HPDE6-E6E7 (cell line): ENCODE measurements around the gene BLOC1S5.
"Not testable (repeated sequence)": the region's sequence is repeated elsewhere in the genome, so short reads cannot be mapped to it uniquely, and the experiment has no call there.

Experiments
- DNase-seq: peaks from one replicate; pipeline ENCODE4 v3.0.0; 2011; ENCODE audit warnings: missing footprints; ENCODE audit errors: extremely low spot score

The BLOC1S5 gene

GRCh38 chr6:8082572-8082953 lies 18.4 kb upstream of the BLOC1S5 start:
- no peak for DNase-seq

GRCh38 chr6:8080362-8081151 lies 16.4 kb upstream of the BLOC1S5 start:
- DNase-seq: peak; percentile 37

- no peak for DNase-seq
Measured at GRCh38 chr6:8079126-8079525, 14.9 kb upstream of the BLOC1S5 start.

GRCh38 chr6:8077991-8078390 lies 13.8 kb upstream of the BLOC1S5 start:
- no peak for DNase-seq

GRCh38 chr6:8075704-8076103 lies 11.5 kb upstream of the BLOC1S5 start:
- DNase-seq: no peak

- no peak for DNase-seq
Measured at GRCh38 chr6:8075185-8075584, 11.0 kb upstream of the BLOC1S5 start.

- no peak for DNase-seq
Measured at GRCh38 chr6:8074213-8074612, 10.0 kb upstream of the BLOC1S5 start.

- no peak for DNase-seq
Measured at GRCh38 chr6:8073758-8074157, 9.6 kb upstream of the BLOC1S5 start.

GRCh38 chr6:8070718-8071117 lies 6.5 kb upstream of the BLOC1S5 start:
- DNase-seq: no peak

- no peak for DNase-seq
Measured at GRCh38 chr6:8069631-8070284, 5.6 kb upstream of the BLOC1S5 start.

GRCh38 chr6:8069151-8069550 lies 5.0 kb upstream of the BLOC1S5 start:
- DNase-seq: no peak

- DNase-seq: no peak
Measured at GRCh38 chr6:8066108-8066507, 1.9 kb upstream of the BLOC1S5 start.

- no peak for DNase-seq
Measured at GRCh38 chr6:8065519-8065911, 1.3 kb upstream of the BLOC1S5 start.

GRCh38 chr6:8064638-8065518 lies 689 bp upstream of the BLOC1S5 start:
- DNase-seq: no peak

GRCh38 chr6:8061736-8062135 lies 2.5 kb downstream of the BLOC1S5 start:
- no peak for DNase-seq

GRCh38 chr6:8060346-8060745 lies 3.8 kb downstream of the BLOC1S5 start:
- no peak for DNase-seq

GRCh38 chr6:8059129-8059528 lies 5.1 kb downstream of the BLOC1S5 start:
- DNase-seq: no peak

- DNase-seq: no peak
Measured at GRCh38 chr6:8057793-8058192, 6.4 kb downstream of the BLOC1S5 start.

GRCh38 chr6:8057263-8057662 lies 6.9 kb downstream of the BLOC1S5 start:
- DNase-seq: no peak

- no peak for DNase-seq
Measured at GRCh38 chr6:8054276-8054675, 9.9 kb downstream of the BLOC1S5 start.

GRCh38 chr6:8047541-8048292 lies 16.5 kb downstream of the BLOC1S5 start:
- peak; percentile 8 for DNase-seq

- DNase-seq: not testable (repeated sequence)
Measured at GRCh38 chr6:8045769-8046168, 18.4 kb downstream of the BLOC1S5 start.
